HG02798 (cell line): ENCODE measurements around the gene CILP2.

Experiments
- ATAC-seq: cut with Tn5 transposase; IDR thresholded peaks from one replicate; pipeline ENCODE4 v1.9.1; 2021; ENCODE audit warnings: mild to moderate bottlenecking; ENCODE audit not compliant: unreplicated experiment, poor library complexity

The CILP2 gene

GRCh38 chr19:19541616-19542015 is 3.6 kb downstream of the CILP2 start:
- ATAC-seq: no peak

GRCh38 chr19:19542507-19542906 is 4.4 kb downstream of the CILP2 start:
- no peak for ATAC-seq

- no peak for ATAC-seq
Observed at GRCh38 chr19:19543101-19543500, 5.0 kb downstream of the CILP2 start.

- no peak for ATAC-seq
Observed at GRCh38 chr19:19543640-19544039, 5.6 kb downstream of the CILP2 start.

GRCh38 chr19:19544257-19544953 is 6.3 kb downstream of the CILP2 start:
- no peak for ATAC-seq

GRCh38 chr19:19544954-19545591 is 7.0 kb downstream of the CILP2 start:
- no peak for ATAC-seq

GRCh38 chr19:19545707-19546106 is 7.6 kb downstream of the CILP2 start:
- no peak for ATAC-seq

GRCh38 chr19:19546751-19547162 is 8.7 kb downstream of the CILP2 start:
- ATAC-seq: no peak

GRCh38 chr19:19547674-19548336 is 9.7 kb downstream of the CILP2 start:
- no peak for ATAC-seq

- ATAC-seq: no peak
Observed at GRCh38 chr19:19548915-19549759, 11.1 kb downstream of the CILP2 start.

GRCh38 chr19:19549804-19550464 is 11.9 kb downstream of the CILP2 start:
- no peak for ATAC-seq

GRCh38 chr19:19550485-19550929 is 12.4 kb downstream of the CILP2 start:
- no peak for ATAC-seq

- no peak for ATAC-seq
Observed at GRCh38 chr19:19550972-19551852, 13.1 kb downstream of the CILP2 start.

- ATAC-seq: no peak
Observed at GRCh38 chr19:19551853-19552192, 13.8 kb downstream of the CILP2 start.

- ATAC-seq: no peak
Observed at GRCh38 chr19:19552798-19553197, 14.7 kb downstream of the CILP2 start.

- no peak for ATAC-seq
Observed at GRCh38 chr19:19553670-19554069, 15.6 kb downstream of the CILP2 start.

- ATAC-seq: no peak
Observed at GRCh38 chr19:19554074-19555023, 16.3 kb downstream of the CILP2 start.

GRCh38 chr19:19558055-19558454 is 20.0 kb downstream of the CILP2 start:
- ATAC-seq: no peak
